DND-41 (cell line): ENCODE results near the gene ZNF133.
"Not testable (repeated sequence)": the region's sequence is repeated elsewhere in the genome, so short reads cannot be mapped to it uniquely, and the experiment has no call there.

ENCODE experiments used
- ATAC-seq: fragments of 200-7000 bp; cut with Tn5 transposase; 3 replicates; pipeline ENCODE4 v1.9.1; 2021; ENCODE audit warnings: low read depth; ENCODE audit not compliant: insufficient read depth
- DNase-seq: peaks from one replicate; pipeline ENCODE4 v3.0.0-alpha.2; 2020
- H2AFZ ChIP-seq: 2 replicates; pipeline ENCODE4 v1.6.0; 2012; ENCODE audit warnings: low read depth, low read length
- H3K27ac ChIP-seq: 2 replicates; pipeline ENCODE4 v1.5.1; 2012; ENCODE audit warnings: low read length, inconsistent platforms
- H3K27me3 ChIP-seq: fragments of 200-600 bp; sonication (generic); 2 replicates; pipeline ENCODE4 v1.6.0; 2012; ENCODE audit warnings: low read length, mild to moderate bottlenecking, inconsistent platforms; ENCODE audit not compliant: insufficient read depth, poor library complexity
- H3K36me3 ChIP-seq: 2 replicates; pipeline ENCODE4 v1.5.1; 2012; ENCODE audit warnings: low read length, inconsistent platforms; ENCODE audit not compliant: insufficient read depth
- H3K4me1 ChIP-seq: 2 replicates; pipeline ENCODE4 v1.5.1; 2012; ENCODE audit warnings: mild to moderate bottlenecking, low read length; ENCODE audit not compliant: insufficient read depth
- H3K4me2 ChIP-seq: 2 replicates; pipeline ENCODE4 v1.6.0; 2012; ENCODE audit warnings: mild to moderate bottlenecking, moderate library complexity, low read length, inconsistent platforms; ENCODE audit not compliant: insufficient read depth
- H3K4me3 ChIP-seq, 2 experiments: fragments of 200-600 bp in 1 of 2; shearing (Covaris generic) in 1 of 2; 2 replicates each; pipeline ENCODE4 v1.5.1; 2012 to 2016; ENCODE audit warnings: inconsistent platforms in 2 of 2, low read length in 2 of 2, mild to moderate bottlenecking in 2 of 2, low read depth in 1 of 2, moderate library complexity in 1 of 2
- H3K79me2 ChIP-seq: 2 replicates; pipeline ENCODE4 v1.6.0; 2012; ENCODE audit warnings: low read length, inconsistent platforms; ENCODE audit not compliant: insufficient read depth
- H3K9ac ChIP-seq: 2 replicates; pipeline ENCODE4 v1.6.0; 2012; ENCODE audit warnings: low read depth, mild to moderate bottlenecking, inconsistent platforms, low read length, moderate library complexity
- H3K9me3 ChIP-seq: 2 replicates; pipeline ENCODE4 v1.5.1; 2012; ENCODE audit warnings: low read length, moderate library complexity, mild to moderate bottlenecking, inconsistent platforms; ENCODE audit not compliant: insufficient read depth, severe bottlenecking
- H4K20me1 ChIP-seq: 2 replicates; pipeline ENCODE4 v1.6.0; 2012; ENCODE audit warnings: low read length; ENCODE audit not compliant: insufficient read depth
- CTCF ChIP-seq: IDR thresholded peaks from 2 replicates; pipeline ENCODE4 v1.5.1; 2012; ENCODE audit warnings: borderline replicate concordance, low read length, moderate library complexity, mild to moderate bottlenecking; ENCODE audit not compliant: poor library complexity, severe bottlenecking; ENCODE audit errors: extremely low read depth
- EZH2 ChIP-seq: IDR thresholded peaks from 3 replicates; pipeline ENCODE4 v1.6.1; 2012; ENCODE audit warnings: borderline replicate concordance, low read depth, mild to moderate bottlenecking, moderate library complexity, low read length, inconsistent platforms; ENCODE audit not compliant: severe bottlenecking

The ZNF133 gene

DNA sequence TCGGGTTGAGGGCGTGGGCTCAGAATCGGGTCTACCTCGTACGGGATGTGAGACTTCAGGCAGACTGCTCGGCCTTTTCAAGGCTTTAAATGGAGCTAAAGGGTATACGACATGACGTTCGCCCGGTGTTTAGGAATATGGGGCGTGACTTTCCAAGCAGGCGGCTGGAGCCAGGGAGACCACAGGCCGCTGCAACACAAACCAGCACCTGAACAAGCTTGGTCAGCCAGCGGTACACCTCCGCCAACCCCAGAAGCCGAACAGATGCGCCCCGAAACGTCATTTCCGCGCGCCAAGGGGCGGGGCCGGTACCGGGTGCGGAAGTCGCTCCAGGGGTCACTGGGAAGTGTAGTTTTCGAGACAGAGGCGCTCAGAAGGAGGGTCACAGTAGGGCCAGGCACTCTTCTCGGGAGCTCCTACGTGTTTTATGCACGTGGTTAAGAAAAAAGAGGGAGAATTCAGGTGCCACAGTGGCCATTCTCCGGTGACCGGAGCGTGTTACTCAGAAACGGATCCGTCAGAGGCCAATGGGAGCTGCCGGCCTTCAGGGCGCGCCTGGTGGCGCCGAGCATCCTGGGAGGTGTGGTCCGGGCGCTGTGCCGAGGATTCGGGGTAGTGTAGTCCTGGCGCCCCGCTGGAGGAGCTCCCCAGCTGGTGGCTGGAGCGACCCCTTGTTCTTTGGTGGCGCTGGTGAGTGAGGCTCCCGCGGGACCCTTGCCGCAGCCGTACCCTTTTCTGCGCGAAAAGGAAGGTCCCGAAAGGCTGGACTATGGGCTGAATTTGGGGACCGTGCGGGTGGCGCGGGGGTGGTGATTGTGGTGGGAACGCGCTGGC is at the start of gene ZNF133:
Gene ZNF133, plus strand, starts transcription at position 613 of the 834 bp plus-strand sequence. CDS start 17,160 bp downstream, outside the sequence.
- H2AFZ ChIP-seq: peak within 1 kb of the TSS; percentile 96
- peaks cover 23% of the 10 kb centered on the region for H3K4me1 ChIP-seq
- peak within 1 kb of the TSS; percentile 98 for H3K27ac ChIP-seq
- peak within 1 kb of the TSS; percentile 75 to 82 for H3K4me3 ChIP-seq
- TF ChIP-seq EZH2 (no peak), CTCF (peak; percentile 25)
- H4K20me1 ChIP-seq: no peaks in the 10 kb centered on the region
- H3K27me3 ChIP-seq: no peaks in the 10 kb centered on the region
- peak; percentile 98 for ATAC-seq
- peaks cover 10% of the 10 kb centered on the region for H3K36me3 ChIP-seq
- peaks cover 41% of the 10 kb centered on the region for H3K79me2 ChIP-seq
- H3K9me3 ChIP-seq: peaks cover 20% of the 10 kb centered on the region
- DNase-seq: peak; percentile 95
- H3K4me2 ChIP-seq: peak within 1 kb of the TSS; percentile 88
- H3K9ac ChIP-seq: peak within 1 kb of the TSS; percentile 73

DNA sequence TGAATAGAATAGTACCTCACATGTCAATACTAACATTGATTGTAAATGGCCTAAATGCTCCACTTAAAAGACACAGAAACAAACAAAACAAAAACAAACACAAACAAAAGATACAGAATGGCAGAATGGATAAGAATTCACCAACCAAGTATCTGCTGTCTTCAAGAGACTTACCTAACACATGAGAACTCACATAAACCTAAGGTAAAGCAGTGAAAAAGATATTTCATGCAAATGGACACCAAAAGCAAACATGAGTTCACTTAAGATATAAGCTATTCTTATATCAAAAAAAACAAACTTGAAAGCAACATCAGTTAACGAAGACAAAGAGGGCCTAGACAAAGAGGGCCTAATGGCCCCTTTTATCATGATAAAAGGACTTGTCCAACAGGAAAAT is 47.3 kb upstream of the ZNF133 start:
- Histone ChIP-seq H4K20me1 (no peaks in the 10 kb centered on the region), H2AFZ (no peak overlapping the region), H3K27ac (no peak overlapping the region), H3K27me3 (peaks cover 3% of the 10 kb centered on the region), H3K36me3 (no peaks in the 10 kb centered on the region), H3K9ac (no peak overlapping the region), H3K4me2 (no peak overlapping the region), H3K4me1 (no peaks in the 10 kb centered on the region), H3K9me3 (no peaks in the 10 kb centered on the region), H3K4me3 (no peak overlapping the region), H3K79me2 (no peaks in the 10 kb centered on the region)
- TF ChIP-seq EZH2 (no peak), CTCF (no peak)
- DNase-seq (no peak), ATAC-seq (no peak)

- no peaks in the 10 kb centered on the region for H3K4me1 ChIP-seq
- no peak overlapping the region for H3K9ac ChIP-seq
- H3K27ac ChIP-seq: no peak overlapping the region
- no peaks in the 10 kb centered on the region for H3K27me3 ChIP-seq
- no peak for ATAC-seq
- TF ChIP-seq CTCF (no peak), EZH2 (no peak)
- H3K4me2 ChIP-seq: no peak overlapping the region
- no peaks in the 10 kb centered on the region for H3K36me3 ChIP-seq
- H3K9me3 ChIP-seq: no peaks in the 10 kb centered on the region
- no peak for DNase-seq
- no peak overlapping the region for H3K4me3 ChIP-seq
- no peak overlapping the region for H2AFZ ChIP-seq
- no peaks in the 10 kb centered on the region for H4K20me1 ChIP-seq
- no peaks in the 10 kb centered on the region for H3K79me2 ChIP-seq
Observed at GRCh38 chr20:18243802-18244201, 44.5 kb upstream of the ZNF133 start.

DNA sequence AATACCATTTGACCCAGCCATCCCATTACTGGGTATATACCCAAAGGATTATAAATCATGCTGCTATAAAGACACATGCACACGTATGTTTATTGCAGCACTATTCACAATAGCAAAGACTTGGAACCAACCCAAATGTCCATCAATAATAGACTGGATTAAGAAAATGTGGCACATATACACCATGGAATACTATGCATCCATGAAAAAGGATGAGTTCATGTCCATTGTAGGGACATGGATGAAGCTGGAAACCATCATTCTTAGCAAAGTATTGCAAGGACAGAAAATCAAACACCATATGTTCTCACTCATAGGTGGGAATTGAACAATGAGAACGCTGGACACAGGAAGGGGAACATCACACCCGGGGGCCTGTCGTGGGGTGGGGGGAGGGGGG is 39.8 kb upstream of the ZNF133 start:
- not testable (repeated sequence) for H2AFZ ChIP-seq, H3K4me2 ChIP-seq, ATAC-seq, H3K27ac ChIP-seq, H3K79me2 ChIP-seq, H3K9me3 ChIP-seq, H3K27me3 ChIP-seq, H3K9ac ChIP-seq, H3K4me3 ChIP-seq, H3K36me3 ChIP-seq, H4K20me1 ChIP-seq, H3K4me1 ChIP-seq, DNase-seq
